ENCODE results near the gene ABCA13.

GRCh38 chr7:48301201-48301600 is 129.9 kb downstream of the ABCA13 start:
- TF ChIP-seq EP300 (IDR thresholded peaks at IDR 0.05) (no peak), POLR2A (IDR thresholded peaks at IDR 0.05; ENCODE audit: low read depth) (no peak)

Measured in esophagus muscularis mucosa (tissue), 2 donors.